Osteoblast (primary cell): ENCODE results near the gene BCKDHB. TPM values are rescaled to one million over a fixed set of nuclear protein-coding genes. Genes with fewer than 3 reads are reported as not detected.
"Not testable (repeated sequence)": the region's sequence is repeated elsewhere in the genome, so short reads cannot be mapped to it uniquely, and the experiment has no call there.

Experiments
- DNase-seq: peaks from one replicate; pipeline ENCODE4 v3.0.0; 2011; ENCODE audit warnings: low spot score, mixed read lengths; ENCODE audit not compliant: insufficient read length; ENCODE audit errors: missing footprints
- H2AFZ ChIP-seq: 2 replicates; pipeline ENCODE4 v1.6.0; 2011; ENCODE audit warnings: mild to moderate bottlenecking, low read length
- H3K27ac ChIP-seq: 2 replicates; pipeline ENCODE4 v1.5.1; 2011; ENCODE audit warnings: mild to moderate bottlenecking, low read depth, low read length, moderate library complexity
- H3K27me3 ChIP-seq: 2 replicates; pipeline ENCODE4 v1.6.0; 2012; ENCODE audit warnings: mild to moderate bottlenecking, control low read depth, inconsistent platforms, low read length, moderate library complexity; ENCODE audit not compliant: insufficient read depth
- H3K36me3 ChIP-seq: 2 replicates; pipeline ENCODE4 v1.5.1; 2011; ENCODE audit warnings: mild to moderate bottlenecking, low read length, control low read depth, moderate library complexity; ENCODE audit not compliant: insufficient read depth
- H3K4me1 ChIP-seq: 2 replicates; pipeline ENCODE4 v1.5.1; 2011; ENCODE audit warnings: mild to moderate bottlenecking, low read length, control low read depth, moderate library complexity; ENCODE audit not compliant: insufficient read depth
- H3K4me2 ChIP-seq: 2 replicates; pipeline ENCODE4 v1.6.0; 2011; ENCODE audit warnings: mild to moderate bottlenecking, low read length; ENCODE audit not compliant: insufficient read depth
- H3K4me3 ChIP-seq: fragments of 200-600 bp; sonication (generic); 3 replicates; pipeline ENCODE4 v1.5.1; 2012; ENCODE audit warnings: mild to moderate bottlenecking, low read length, inconsistent platforms; ENCODE audit not compliant: insufficient read depth
- H3K79me2 ChIP-seq: 2 replicates; pipeline ENCODE4 v1.6.0; 2012; ENCODE audit warnings: mild to moderate bottlenecking, low read length, control low read depth, inconsistent platforms; ENCODE audit not compliant: insufficient read depth
- H3K9me3 ChIP-seq: 2 replicates; pipeline ENCODE4 v1.5.1; 2011; ENCODE audit warnings: low read depth, low read length, control low read depth
- H4K20me1 ChIP-seq: 2 replicates; pipeline ENCODE4 v1.6.0; 2012; ENCODE audit warnings: mild to moderate bottlenecking, low read length, control low read depth; ENCODE audit not compliant: insufficient read depth
- total RNA-seq: library from RNA; depleted of rRNA; stranded (reverse); fragments of >200 nt; gene quantifications from 2 replicates; pipeline ENCODE4 v1.2.3, GENCODE V29; 2012
- TF ChIP-seq, protein P1 (sequence below): IDR thresholded peaks from 2 replicates; pipeline ENCODE4 v1.5.1; 2011; ENCODE audit warnings: mild to moderate bottlenecking, low read depth, low read length, moderate library complexity; ENCODE audit errors: extremely low read depth

The BCKDHB gene
- total RNA-seq, 1 donor: 18.8 TPM

DNA sequence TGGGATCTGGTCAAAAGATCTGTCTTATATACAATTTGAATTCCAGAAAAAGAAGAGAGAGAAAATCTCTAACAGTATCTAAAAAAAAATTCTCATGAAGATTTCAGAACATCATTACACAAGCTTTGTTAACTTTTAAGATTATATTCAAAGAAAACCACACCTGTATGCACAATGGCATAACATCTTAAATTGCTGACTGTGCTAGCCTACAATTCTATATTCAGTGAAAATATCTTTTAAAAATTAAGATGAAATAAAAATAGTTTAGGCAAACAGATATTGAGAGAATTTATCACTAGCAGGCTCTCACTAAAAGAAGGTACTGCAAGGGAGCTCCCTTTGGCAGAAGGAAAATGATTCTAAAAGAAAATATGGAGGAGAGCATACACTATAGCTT, 100.3 kb downstream of the BCKDHB start:
- Histone ChIP-seq H3K4me2 (no peak overlapping the region), H2AFZ (no peak overlapping the region)

DNA sequence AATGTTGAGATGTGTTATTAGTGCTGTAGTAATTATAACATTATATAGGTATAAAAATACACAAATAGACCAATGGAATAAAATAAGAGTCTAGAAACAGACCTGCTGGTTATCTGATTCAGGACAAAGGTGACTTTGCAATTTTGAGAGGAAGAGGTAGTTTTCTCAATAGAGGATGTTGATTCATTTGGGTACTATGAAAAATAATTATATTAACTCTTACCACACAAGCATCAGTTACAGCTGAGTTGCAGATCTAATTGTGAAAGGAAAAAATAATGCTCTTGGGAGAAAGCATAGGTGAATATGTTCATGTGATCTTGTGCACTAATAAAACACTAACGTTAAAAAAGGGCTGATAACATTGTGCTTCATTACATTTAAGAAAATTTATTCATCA, 103.0 kb downstream of the BCKDHB start:
- no peak overlapping the region for H3K27ac ChIP-seq
- H3K79me2 ChIP-seq: no peaks in the 10 kb centered on the region
- H3K27me3 ChIP-seq: no peaks in the 10 kb centered on the region
- TF ChIP-seq, protein P1, sequence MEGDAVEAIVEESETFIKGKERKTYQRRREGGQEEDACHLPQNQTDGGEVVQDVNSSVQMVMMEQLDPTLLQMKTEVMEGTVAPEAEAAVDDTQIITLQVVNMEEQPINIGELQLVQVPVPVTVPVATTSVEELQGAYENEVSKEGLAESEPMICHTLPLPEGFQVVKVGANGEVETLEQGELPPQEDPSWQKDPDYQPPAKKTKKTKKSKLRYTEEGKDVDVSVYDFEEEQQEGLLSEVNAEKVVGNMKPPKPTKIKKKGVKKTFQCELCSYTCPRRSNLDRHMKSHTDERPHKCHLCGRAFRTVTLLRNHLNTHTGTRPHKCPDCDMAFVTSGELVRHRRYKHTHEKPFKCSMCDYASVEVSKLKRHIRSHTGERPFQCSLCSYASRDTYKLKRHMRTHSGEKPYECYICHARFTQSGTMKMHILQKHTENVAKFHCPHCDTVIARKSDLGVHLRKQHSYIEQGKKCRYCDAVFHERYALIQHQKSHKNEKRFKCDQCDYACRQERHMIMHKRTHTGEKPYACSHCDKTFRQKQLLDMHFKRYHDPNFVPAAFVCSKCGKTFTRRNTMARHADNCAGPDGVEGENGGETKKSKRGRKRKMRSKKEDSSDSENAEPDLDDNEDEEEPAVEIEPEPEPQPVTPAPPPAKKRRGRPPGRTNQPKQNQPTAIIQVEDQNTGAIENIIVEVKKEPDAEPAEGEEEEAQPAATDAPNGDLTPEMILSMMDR: no peak
- no peak overlapping the region for H3K4me2 ChIP-seq
- H3K4me3 ChIP-seq: no peak overlapping the region
- H3K36me3 ChIP-seq: no peaks in the 10 kb centered on the region
- no peak for DNase-seq
- no peaks in the 10 kb centered on the region for H3K9me3 ChIP-seq
- no peaks in the 10 kb centered on the region for H3K4me1 ChIP-seq
- no peaks in the 10 kb centered on the region for H4K20me1 ChIP-seq
- no peak overlapping the region for H2AFZ ChIP-seq

More for the DNA sequence above, 100.3 kb downstream of the BCKDHB start:
- Histone ChIP-seq H3K36me3 (no peaks in the 10 kb centered on the region), H3K79me2 (no peaks in the 10 kb centered on the region), H3K9me3 (no peaks in the 10 kb centered on the region), H3K27ac (no peak overlapping the region), H4K20me1 (no peaks in the 10 kb centered on the region), H3K27me3 (no peaks in the 10 kb centered on the region), H3K4me3 (no peak overlapping the region), H3K4me1 (no peaks in the 10 kb centered on the region)
- TF ChIP-seq, protein P1: no peak
- DNase-seq: no peak

DNA sequence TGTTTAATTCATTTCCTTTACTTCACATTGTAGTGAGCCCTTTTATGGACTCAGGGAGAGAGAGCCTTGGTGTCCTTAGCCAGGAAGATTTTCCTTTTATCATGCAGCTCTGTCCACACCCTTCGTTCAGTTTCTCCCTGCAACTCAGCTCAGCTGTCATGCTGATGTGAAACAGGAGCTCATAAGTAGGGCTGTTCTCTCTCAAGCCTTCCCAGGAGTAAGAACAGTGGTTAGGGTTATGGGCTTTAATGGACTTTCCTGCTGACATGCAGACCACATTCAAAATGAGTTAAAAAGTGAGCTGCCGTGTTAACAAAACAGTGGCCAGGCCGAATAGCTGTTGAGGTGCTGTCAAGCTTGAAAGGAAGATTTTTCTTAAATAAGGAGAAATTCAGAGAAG, 104.1 kb downstream of the BCKDHB start:
- H3K4me2 ChIP-seq: no peak overlapping the region
- no peak overlapping the region for H2AFZ ChIP-seq

DNA sequence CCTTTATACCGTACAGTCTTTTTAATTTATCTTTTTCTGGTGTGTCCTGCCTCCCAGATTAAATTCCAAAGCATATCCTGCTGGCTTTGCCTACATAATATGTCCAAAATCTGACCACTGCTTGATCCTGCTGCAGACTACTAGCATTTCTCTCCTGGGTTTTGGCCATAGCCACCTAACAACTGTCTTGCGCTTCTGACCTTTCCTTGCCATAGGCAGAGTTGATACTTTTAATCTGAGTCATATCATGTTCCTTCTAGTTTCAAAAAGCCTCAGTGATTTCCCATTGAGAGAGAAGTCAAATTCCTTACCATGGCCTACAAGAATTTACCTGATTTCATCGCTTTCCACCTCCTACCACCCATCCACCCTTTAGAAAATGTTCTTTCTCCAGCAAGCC, 104.8 kb downstream of the BCKDHB start:
- Histone ChIP-seq H3K27ac (no peak overlapping the region), H3K27me3 (no peaks in the 10 kb centered on the region), H3K36me3 (no peaks in the 10 kb centered on the region), H3K4me3 (no peak overlapping the region), H3K4me2 (no peak overlapping the region), H3K9me3 (no peaks in the 10 kb centered on the region), H3K79me2 (no peaks in the 10 kb centered on the region), H2AFZ (no peak overlapping the region), H4K20me1 (no peaks in the 10 kb centered on the region), H3K4me1 (no peaks in the 10 kb centered on the region)
- TF ChIP-seq, protein P1: no peak
- DNase-seq: no peak

More for the DNA sequence above, 104.1 kb downstream of the BCKDHB start:
- Histone ChIP-seq H3K27ac (no peak overlapping the region), H3K27me3 (no peaks in the 10 kb centered on the region), H3K4me1 (no peaks in the 10 kb centered on the region), H3K9me3 (no peaks in the 10 kb centered on the region), H3K79me2 (no peaks in the 10 kb centered on the region), H4K20me1 (no peaks in the 10 kb centered on the region), H3K4me3 (no peak overlapping the region), H3K36me3 (no peaks in the 10 kb centered on the region)
- no peak for DNase-seq
- TF ChIP-seq, protein P1: no peak

DNA sequence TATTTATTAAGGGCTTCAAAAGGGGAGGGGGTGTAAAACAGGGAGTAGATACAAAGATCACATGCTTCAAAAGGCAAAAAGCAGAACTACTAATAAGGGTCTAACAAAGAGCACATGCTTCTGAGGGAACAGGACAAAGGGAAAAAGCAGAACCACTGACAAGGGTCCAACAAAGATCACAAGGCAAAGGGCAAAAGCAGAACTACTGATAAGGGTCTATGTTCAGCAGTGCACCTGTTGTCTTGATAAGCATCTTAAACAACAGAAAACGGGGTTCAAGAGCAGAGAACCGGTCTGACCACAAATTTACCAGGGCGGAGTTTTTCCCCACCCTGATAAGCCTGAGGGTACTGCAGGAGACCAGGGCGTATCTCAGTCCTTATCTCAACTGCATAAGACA, 105.4 kb downstream of the BCKDHB start:
- H3K9me3 ChIP-seq: not testable (repeated sequence)

More for the DNA sequence above, 105.4 kb downstream of the BCKDHB start:
- H3K4me2 ChIP-seq, H3K79me2 ChIP-seq, H4K20me1 ChIP-seq, H3K4me3 ChIP-seq, DNase-seq, H3K4me1 ChIP-seq, H3K36me3 ChIP-seq, H3K27ac ChIP-seq, H2AFZ ChIP-seq, H3K27me3 ChIP-seq: not testable (repeated sequence)
